ENCODE data around the gene PDE7B. TPM values are rescaled to one million over a fixed set of nuclear protein-coding genes. Genes with fewer than 3 reads are reported as not detected.

The PDE7B gene
- total and polyA plus RNA-seq, 4 donors, result 0.75 to 5.2 (median 1.3) TPM

- TF ChIP-seq ZBTB33 (IDR thresholded peaks at IDR 0.05), result no peak
Measured at GRCh38 chr6:136073216-136073615, 221.7 kb downstream of the PDE7B start (continued).

- no peaks in the 10 kb centered on the region for H3K9me3 ChIP-seq (ENCODE audit: control insufficient read depth in 4 of 4, low read length in 3 of 4)
- H3K27me3 ChIP-seq (ENCODE audit: control insufficient read depth in 4 of 4, insufficient read depth in 4 of 4, low read length in 3 of 4), result no peaks in the 10 kb centered on the region
- no peak overlapping the region for H3K9ac ChIP-seq (ENCODE audit: low read depth in 1 of 2, low read length in 2 of 2)
- no peaks in the 10 kb centered on the region for H3K36me3 ChIP-seq (ENCODE audit: control insufficient read depth in 4 of 4, insufficient read depth in 3 of 4, low read depth in 1 of 4, low read length in 3 of 4)
- no peak overlapping the region for H3K27ac ChIP-seq (ENCODE audit: low read depth in 1 of 2, low read length in 2 of 2)
- 87% methylated on average over 3 of the region's 3 CpGs for WGBS
- H3K4me1 ChIP-seq (ENCODE audit: control insufficient read depth in 4 of 4, insufficient read depth in 4 of 4, low read length in 3 of 4), result no peaks in the 10 kb centered on the region
- no peak overlapping the region for H3K4me3 ChIP-seq (ENCODE audit: low read depth in 1 of 3, low read length in 3 of 3)
- DNase-seq (ENCODE audit: low spot score), result no peak
- TF ChIP-seq JUND (IDR thresholded peaks at IDR 0.05), result no peak
- no peak for TF ChIP-seq HNF4A (conservative IDR thresholded peaks at IDR 0.05)
- no peak for TF ChIP-seq GABPA (IDR thresholded peaks at IDR 0.05 in 1 of 2, conservative IDR thresholded peaks at IDR 0.05 in 1 of 2)
- TF ChIP-seq ATF3 (IDR thresholded peaks at IDR 0.05), result no peak
- TF ChIP-seq YY1 (IDR thresholded peaks at IDR 0.05), result no peak
- no peak for TF ChIP-seq ZBTB33 (IDR thresholded peaks at IDR 0.05)
Measured at GRCh38 chr6:136076496-136076895, 225.0 kb downstream of the PDE7B start.

GRCh38 chr6:136077834-136078576, 226.5 kb downstream of the PDE7B start:
- Histone ChIP-seq H3K9ac (ENCODE audit: low read depth in 1 of 2, low read length in 2 of 2) (no peak overlapping the region), H3K27ac (ENCODE audit: low read depth in 1 of 2, low read length in 2 of 2) (no peak overlapping the region), H3K27me3 (ENCODE audit: control insufficient read depth in 4 of 4, insufficient read depth in 4 of 4, low read length in 3 of 4) (no peaks in the 10 kb centered on the region), H3K36me3 (ENCODE audit: control insufficient read depth in 4 of 4, insufficient read depth in 3 of 4, low read depth in 1 of 4, low read length in 3 of 4) (no peaks in the 10 kb centered on the region), H3K9me3 (ENCODE audit: control insufficient read depth in 4 of 4, low read length in 3 of 4) (no peaks in the 10 kb centered on the region), H3K4me1 (ENCODE audit: control insufficient read depth in 4 of 4, insufficient read depth in 4 of 4, low read length in 3 of 4) (no peaks in the 10 kb centered on the region), H3K4me3 (ENCODE audit: low read depth in 1 of 3, low read length in 3 of 3) (no peak overlapping the region)
- WGBS, result 87% methylated on average over 5 of the region's 5 CpGs
- no peak for DNase-seq (ENCODE audit: low spot score)
- TF ChIP-seq JUND (IDR thresholded peaks at IDR 0.05), result no peak
- TF ChIP-seq YY1 (IDR thresholded peaks at IDR 0.05), result no peak
- TF ChIP-seq SP1 (IDR thresholded peaks at IDR 0.05), result no peak
- no peak for TF ChIP-seq NR2F2 (IDR thresholded peaks at IDR 0.05)
- TF ChIP-seq HNF4G (IDR thresholded peaks at IDR 0.05), result no peak
- TF ChIP-seq EGR1 (IDR thresholded peaks at IDR 0.05; ENCODE audit: low read depth in 2 of 2), result no peak
- no peak for TF ChIP-seq GABPA (IDR thresholded peaks at IDR 0.05 in 1 of 2, conservative IDR thresholded peaks at IDR 0.05 in 1 of 2)
- TF ChIP-seq CTCF (IDR thresholded peaks at IDR 0.05; ENCODE audit: low read depth, low read length, missing input control), result no peak
- no peak for TF ChIP-seq ZBTB33 (IDR thresholded peaks at IDR 0.05)
- TF ChIP-seq HNF4A (conservative IDR thresholded peaks at IDR 0.05), result no peak
- no peak for TF ChIP-seq REST (IDR thresholded peaks at IDR 0.05)
- TF ChIP-seq RAD21 (IDR thresholded peaks at IDR 0.05), result no peak
- no peak for TF ChIP-seq TAF1 (conservative IDR thresholded peaks at IDR 0.05)
- TF ChIP-seq FOXA1 (IDR thresholded peaks at IDR 0.05), result no peak
- TF ChIP-seq FOXA2 (IDR thresholded peaks at IDR 0.05), result no peak
- TF ChIP-seq MAX (IDR thresholded peaks at IDR 0.05), result no peak
